Fibroblast of mammary gland (primary cell): Measurements from ENCODE around the gene ABCD2.

Experiments
- DNase-seq: peaks from one replicate; pipeline ENCODE4 v3.0.0-alpha.2; 2010; ENCODE audit warnings: low read depth
- H3K4me3 ChIP-seq: 2 replicates; pipeline ENCODE4 v1.5.1; 2011; ENCODE audit warnings: low read depth, mild to moderate bottlenecking, low read length, moderate library complexity; ENCODE audit not compliant: control insufficient read depth
- TF ChIP-seq, protein P1 (sequence below): conservative IDR thresholded peaks from 2 replicates; pipeline ENCODE4 v1.5.1; 2011; ENCODE audit warnings: low read depth, low read length, inconsistent platforms; ENCODE audit not compliant: control insufficient read depth, insufficient read depth

The ABCD2 gene

GRCh38 chr12:39503439-39503838, 116.2 kb downstream of the ABCD2 start:
- DNase-seq: peak; percentile 71
- TF ChIP-seq, protein P1, sequence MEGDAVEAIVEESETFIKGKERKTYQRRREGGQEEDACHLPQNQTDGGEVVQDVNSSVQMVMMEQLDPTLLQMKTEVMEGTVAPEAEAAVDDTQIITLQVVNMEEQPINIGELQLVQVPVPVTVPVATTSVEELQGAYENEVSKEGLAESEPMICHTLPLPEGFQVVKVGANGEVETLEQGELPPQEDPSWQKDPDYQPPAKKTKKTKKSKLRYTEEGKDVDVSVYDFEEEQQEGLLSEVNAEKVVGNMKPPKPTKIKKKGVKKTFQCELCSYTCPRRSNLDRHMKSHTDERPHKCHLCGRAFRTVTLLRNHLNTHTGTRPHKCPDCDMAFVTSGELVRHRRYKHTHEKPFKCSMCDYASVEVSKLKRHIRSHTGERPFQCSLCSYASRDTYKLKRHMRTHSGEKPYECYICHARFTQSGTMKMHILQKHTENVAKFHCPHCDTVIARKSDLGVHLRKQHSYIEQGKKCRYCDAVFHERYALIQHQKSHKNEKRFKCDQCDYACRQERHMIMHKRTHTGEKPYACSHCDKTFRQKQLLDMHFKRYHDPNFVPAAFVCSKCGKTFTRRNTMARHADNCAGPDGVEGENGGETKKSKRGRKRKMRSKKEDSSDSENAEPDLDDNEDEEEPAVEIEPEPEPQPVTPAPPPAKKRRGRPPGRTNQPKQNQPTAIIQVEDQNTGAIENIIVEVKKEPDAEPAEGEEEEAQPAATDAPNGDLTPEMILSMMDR: peak; percentile 52
- H3K4me3 ChIP-seq: no peak overlapping the region

- TF ChIP-seq, protein P1: no peak
- no peak overlapping the region for H3K4me3 ChIP-seq
- no peak for DNase-seq
Measured at GRCh38 chr12:39502726-39503125, 116.9 kb downstream of the ABCD2 start.
